H1 (cell line): ENCODE data around the gene ABCC11. TPM values are rescaled to one million over a fixed set of nuclear protein-coding genes. Genes with fewer than 3 reads are reported as not detected.

Experiments used
- CTCF ChIA-PET: fragments of 300-600 bp; sonication (Branson Sonifier 250); formaldehyde crosslinking; loops from one replicate; lab custom pipeline; 2021; ENCODE audit not compliant: partially characterized antibody; lab: Charles Lee
- POLR2A ChIA-PET: fragments of 300-600 bp; sonication (Branson Sonifier 250); formaldehyde crosslinking; loops from one replicate; lab custom pipeline; 2021; ENCODE audit warnings: inconsistent platforms; ENCODE audit not compliant: partially characterized antibody; lab: Charles Lee
- DNase-seq, 2 experiments: peaks; one replicate each; pipeline versions ENCODE4 v3.0.0 to v3.0.0-alpha.2; 2010 to 2022; ENCODE audit warnings: low spot score in 2 of 2, low read depth in 1 of 2, mixed read lengths in 1 of 2
- FAIRE-seq: peaks from 2 replicates; lab custom pipeline; 2011; peaks lifted over from hg19 to GRCh38; lab: Jason Lieb, UNC
- H2AFZ ChIP-seq: 2 replicates; pipeline ENCODE4 v1.8.1; 2012; ENCODE audit warnings: low read length, inconsistent platforms
- H2AK5ac ChIP-seq: 2 replicates; pipeline ENCODE4 v1.6.1; 2013; ENCODE audit warnings: low read depth, low read length
- H2BK120ac ChIP-seq: replicated peaks from 2 replicates; pipeline ENCODE3; 2013; ENCODE audit warnings: low read depth, low read length, inconsistent platforms
- H2BK12ac ChIP-seq: 2 replicates; pipeline ENCODE4 v1.6.1; 2013; ENCODE audit warnings: low read depth, low read length
- H2BK15ac ChIP-seq: 2 replicates; pipeline ENCODE4 v1.6.1; 2013; ENCODE audit warnings: low read length
- H2BK20ac ChIP-seq: 2 replicates; pipeline ENCODE4 v1.6.1; 2013; ENCODE audit warnings: low read length
- H2BK5ac ChIP-seq: 2 replicates; pipeline ENCODE4 v1.6.1; 2013; ENCODE audit warnings: low read depth, low read length
- H3K14ac ChIP-seq: 2 replicates; pipeline ENCODE4 v1.6.1; 2013; ENCODE audit warnings: inconsistent platforms; ENCODE audit not compliant: insufficient read length
- H3K18ac ChIP-seq: 2 replicates; pipeline ENCODE4 v1.6.1; 2013; ENCODE audit warnings: low read length; ENCODE audit errors: extremely low read depth
- H3K23ac ChIP-seq: 2 replicates; pipeline ENCODE4 v1.6.1; 2013; ENCODE audit warnings: inconsistent platforms; ENCODE audit not compliant: insufficient read length
- H3K23me2 ChIP-seq: 2 replicates; pipeline ENCODE4 v1.6.1; 2013; ENCODE audit warnings: low read depth, low read length
- H3K27ac ChIP-seq: 2 replicates; pipeline ENCODE4 v1.6.1; 2011; ENCODE audit warnings: low read depth, low read length, inconsistent platforms
- H3K27me3 ChIP-seq, 4 experiments: replicated peaks in 1 of 4; 1 replicate in 1 of 4; 2 replicates in 3 of 4; pipeline versions ENCODE4 v1.6.1 to v1.8.1; 2011 to 2013; ENCODE audit warnings: low read length in 3 of 4, mild to moderate bottlenecking in 3 of 4, inconsistent platforms in 2 of 4, mixed read lengths in 2 of 4, moderate library complexity in 1 of 4; ENCODE audit not compliant: control insufficient read depth in 3 of 4, insufficient read depth in 3 of 4; ENCODE audit errors: extremely low read depth in 1 of 4
- H3K36me3 ChIP-seq, 4 experiments: 2 replicates each; pipeline versions ENCODE4 v1.6.1 to v1.8.1; 2011 to 2013; ENCODE audit warnings: mild to moderate bottlenecking in 4 of 4, low read length in 3 of 4, moderate library complexity in 2 of 4, control low read depth in 1 of 4, inconsistent platforms in 1 of 4; ENCODE audit not compliant: insufficient read depth in 4 of 4, control insufficient read depth in 2 of 4
- H3K4ac ChIP-seq: replicated peaks from 2 replicates; pipeline ENCODE3; 2013; ENCODE audit warnings: low read length, low read depth, mixed read lengths, inconsistent platforms; ENCODE audit not compliant: insufficient read length
- H3K4me1 ChIP-seq, 4 experiments: replicated peaks in 1 of 4; 1 replicate in 1 of 4; 2 replicates in 3 of 4; pipeline versions ENCODE4 v1.6.1 to v1.8.1; 2011 to 2013; ENCODE audit warnings: low read length in 3 of 4, inconsistent platforms in 2 of 4, mixed read lengths in 1 of 4; ENCODE audit not compliant: insufficient read depth in 4 of 4, control insufficient read depth in 3 of 4
- H3K4me2 ChIP-seq, 2 experiments: 2 replicates each; pipeline versions ENCODE4 v1.6.1 to v1.8.1; 2011 to 2013; ENCODE audit warnings: low read depth in 2 of 2, low read length in 2 of 2, control low read depth in 1 of 2, inconsistent platforms in 1 of 2, mild to moderate bottlenecking in 1 of 2; ENCODE audit not compliant: insufficient read depth in 1 of 2
- H3K4me3 ChIP-seq, 4 experiments: fragments of 200-600, 300-600 bp in 1 of 4; sonication (generic), shearing (Covaris generic), sonication (Bioruptor Twin) in 1 of 4; 2 replicates each; pipeline versions ENCODE4 v1.5.1 to v1.8.1; 2011 to 2016; ENCODE audit warnings: low read length in 4 of 4, low read depth in 3 of 4, control low read depth in 2 of 4, inconsistent platforms in 2 of 4, mild to moderate bottlenecking in 2 of 4, mixed read lengths in 1 of 4, moderate library complexity in 1 of 4; ENCODE audit not compliant: insufficient read depth in 2 of 4; ENCODE audit errors: extremely low read depth in 1 of 4
- H3K56ac ChIP-seq: replicated peaks from 2 replicates; pipeline ENCODE3; 2013; ENCODE audit warnings: low read depth, mild to moderate bottlenecking, mixed read lengths, low read length, inconsistent platforms; ENCODE audit not compliant: insufficient read length
- H3K79me1 ChIP-seq: 2 replicates; pipeline ENCODE4 v1.6.1; 2013; ENCODE audit warnings: low read depth, low read length, control low read depth
- H3K79me2 ChIP-seq, 2 experiments: 2 replicates each; pipeline versions ENCODE4 v1.6.1 to v1.8.1; 2012 to 2013; ENCODE audit warnings: low read length in 2 of 2, mild to moderate bottlenecking in 2 of 2, inconsistent platforms in 1 of 2; ENCODE audit not compliant: insufficient read depth in 2 of 2, control insufficient read depth in 1 of 2
- H3K9ac ChIP-seq, 4 experiments: replicated peaks in 1 of 4; 1 replicate in 1 of 4; 2 replicates in 3 of 4; pipeline versions ENCODE4 v1.6.1 to v1.8.1; 2011 to 2013; ENCODE audit warnings: low read depth in 3 of 4, low read length in 3 of 4, control low read depth in 2 of 4, mild to moderate bottlenecking in 2 of 4, moderate library complexity in 2 of 4, inconsistent platforms in 1 of 4; ENCODE audit errors: extremely low read depth in 1 of 4
- H3K9me3 ChIP-seq, 2 experiments: 2 replicates each; pipeline versions ENCODE4 v1.6.1 to v1.8.1; 2012 to 2013; ENCODE audit warnings: mild to moderate bottlenecking in 2 of 2, moderate library complexity in 2 of 2, control low read depth in 1 of 2, inconsistent platforms in 1 of 2, low read depth in 1 of 2, low read length in 1 of 2, mixed read lengths in 1 of 2; ENCODE audit not compliant: insufficient read depth in 2 of 2
- H4K20me1 ChIP-seq, 2 experiments: replicated peaks in 1 of 2; 2 replicates each; pipeline versions ENCODE3 to v1.8.1; 2011 to 2013; ENCODE audit warnings: inconsistent platforms in 2 of 2, low read length in 2 of 2, mild to moderate bottlenecking in 1 of 2; ENCODE audit not compliant: insufficient read depth in 2 of 2, control insufficient read depth in 1 of 2
- H4K5ac ChIP-seq: 2 replicates; pipeline ENCODE4 v1.6.1; 2013; ENCODE audit warnings: low read length, low read depth, mixed read lengths, inconsistent platforms; ENCODE audit not compliant: insufficient read length
- H4K8ac ChIP-seq: 2 replicates; pipeline ENCODE4 v1.8.0; 2013; ENCODE audit warnings: mild to moderate bottlenecking, moderate library complexity, low read length, inconsistent platforms; ENCODE audit not compliant: insufficient read depth; ENCODE audit errors: extremely low read depth
- H4K91ac ChIP-seq: replicated peaks from 2 replicates; pipeline ENCODE3; 2013; ENCODE audit warnings: low read length, mixed read lengths, inconsistent platforms; ENCODE audit not compliant: insufficient read length
- CTCF ChIP-seq, 3 experiments: IDR thresholded peaks; 1 replicate in 2 of 3; 2 replicates in 1 of 3; pipeline versions ENCODE4 v1.5.1 to v1.6.1; 2011; ENCODE audit warnings: low read length in 3 of 3, mild to moderate bottlenecking in 3 of 3, inconsistent platforms in 2 of 3, low read depth in 1 of 3, moderate library complexity in 1 of 3; ENCODE audit not compliant: insufficient read depth in 1 of 3; ENCODE audit errors: control extremely low read depth in 1 of 3
- SAP30 ChIP-seq: fragments of 300-600 bp; sonication (generic); IDR thresholded peaks from 2 replicates; pipeline ENCODE4 v1.7.1; 2012; ENCODE audit warnings: low read length, moderate library complexity, mild to moderate bottlenecking, inconsistent platforms; ENCODE audit not compliant: insufficient read depth, insufficient replicate concordance
- WGBS, 2 experiments: shearing (Covaris generic) in 1 of 2; methylation state at CpG; one replicate each; pipeline versions ENCODE4 v1.1.6 to v1.1.7; 2013 to 2015; ENCODE audit warnings: low lambda C conversion rate in 2 of 2, mixed read lengths in 2 of 2, inconsistent platforms in 1 of 2, low coverage in 1 of 2, missing lambda C conversion rate in 1 of 2; ENCODE audit not compliant: insufficient replicate concordance in 2 of 2, insufficient coverage in 1 of 2, insufficient read length in 1 of 2; ENCODE audit errors: extremely low coverage in 1 of 2, missing lambda C conversion rate in 1 of 2; 5-methylcytosine and 5-hydroxymethylcytosine counted together
- polyA plus RNA-seq, 7 experiments: library from polyadenylated mRNA; depleted of rRNA in 3 of 7; stranded (reverse) in 5 of 7; unstranded in 2 of 7; fragments of >200 nt in 5 of 7; fragments of 200-250 nt in 2 of 7; gene quantifications; 1 replicate in 5 of 7; 2 replicates in 1 of 7; 4 replicates in 1 of 7; pipeline versions ENCODE4 v1.2.1 to v1.2.3, GENCODE V29; 2011 to 2013; ENCODE audit warnings: missing spikeins in 2 of 7, mixed read lengths in 2 of 7
- total RNA-seq: library from RNA; stranded (reverse); fragmentation: NEBNext Ultra II Directional; extraction: Animal tissue kit (Norgen Biotek cat#: 25700); gene quantifications from 2 replicates; pipeline ENCODE4 v1.2.1, GENCODE V29; 2021

ABCC11 gene
- total and polyA plus RNA-seq, 2 of the 8 experiments (the other 6 are each of a cell fraction or from before 2014, with no cell fraction given): 0.06 TPM; not detected in 1

- Histone ChIP-seq H2AFZ (0 out of 2 replicates have a peak overlapping the region, but pooled peaks have one; percentile 10), H3K79me2 (peaks cover 2 to 22% of the 10 kb centered on the region in 2 experiments; a peak in 2 of 4 replicates)
Observed at GRCh38 chr16:48244863-48245195, 2.5 kb downstream of the ABCC11 start.

More at GRCh38 chr16:48244863-48245195, 2.5 kb downstream of the ABCC11 start:
- Histone ChIP-seq H3K27ac (no peak overlapping the region), H3K4me2 (peak overlapping the region; percentile 80 to 85), H3K4me1 (peaks cover 0 to 5% (median 2%) of the 10 kb centered on the region in 4 experiments; a peak in 3 of 7 replicates), H4K5ac (no peak overlapping the region), H2AK5ac (no peak overlapping the region), H3K18ac (no peak overlapping the region), H3K56ac (no peak overlapping the region), H4K20me1 (peaks cover 0 to 1% of the 10 kb centered on the region in 2 experiments), H3K23ac (no peak overlapping the region), H2BK120ac (no peak overlapping the region), H3K79me1 (no peaks in the 10 kb centered on the region), H2BK15ac (no peak overlapping the region), H3K23me2 (peaks cover 6% of the 10 kb centered on the region; the same call in 1 of the 2 replicates), H4K8ac (no peak overlapping the region), H3K27me3 (no peaks in the 10 kb centered on the region), H2BK20ac (no peak overlapping the region), H2BK5ac (no peak overlapping the region)
- POLR2A ChIA-PET: no interaction called here
- FAIRE-seq: no peak
- DNase-seq: no peak
- TF ChIP-seq CTCF (IDR thresholded peaks at IDR 0.05; ENCODE audit: control extremely low read depth in 1 of 3, insufficient read depth in 1 of 3, low read depth in 1 of 3, low read length in 3 of 3) (no peak), SAP30 (peak; percentile 78)
- TF ChIP-seq, all 59 proteins: peak for 1
- CTCF ChIA-PET: no interaction called here
- Histone ChIP-seq H3K4ac (no peak overlapping the region), H3K4me3 (peak overlapping the region; percentile 72 to 88 (median 80)), H3K9ac (peak overlapping the region; percentile 73 to 88 (median 76); a peak in 6 of 7 replicates), H3K9me3 (no peaks in the 10 kb centered on the region), H2BK12ac (no peak overlapping the region), H3K14ac (no peak overlapping the region), H3K36me3 (no peaks in the 10 kb centered on the region), H4K91ac (no peak overlapping the region)
- 16% methylated on average over 8 of the region's 8 CpGs; no CpG with 5 or more reads in 1 of the 2 experiments for WGBS, 2 experiments
